Hematopoietic multipotent progenitor cell treated with erythropoietin and hydrocortisone succinate and interleukin-3 and kit ligand, for 17 days (in vitro differentiated cells): Measurements from ENCODE around the gene SSNA1.

Source experiments
- DNase-seq: peaks from one replicate; pipeline ENCODE4 v3.0.0-alpha.2; 2015; ENCODE audit warnings: low spot score

Gene SSNA1

GRCh38 chr9:137184881-137185660 is 3.4 kb upstream of the SSNA1 start:
- DNase-seq: no peak

DNA sequence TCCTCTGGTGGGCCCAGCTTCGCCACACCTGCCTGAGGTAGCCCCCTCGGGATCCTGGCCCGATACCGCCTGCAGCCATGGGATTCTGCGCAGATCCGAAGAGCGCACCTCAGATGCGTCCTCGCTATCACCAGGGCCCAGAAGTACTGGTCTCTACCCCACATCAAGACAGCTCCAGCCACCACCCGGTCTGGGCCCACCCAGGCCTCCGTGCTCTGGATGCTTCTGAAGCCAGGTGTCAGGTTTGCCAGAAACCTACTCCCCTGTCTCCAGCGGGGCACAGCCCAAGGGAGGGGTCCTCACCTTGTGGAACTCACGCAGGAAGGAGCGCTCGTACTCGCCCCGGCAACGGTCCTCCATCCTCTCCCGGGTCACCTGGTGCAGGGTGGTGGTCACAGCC is 2.6 kb upstream of the SSNA1 start:
- no peak for DNase-seq

- DNase-seq: peak; percentile 41
Measured at GRCh38 chr9:137186385-137186784, 2.1 kb upstream of the SSNA1 start.

DNA sequence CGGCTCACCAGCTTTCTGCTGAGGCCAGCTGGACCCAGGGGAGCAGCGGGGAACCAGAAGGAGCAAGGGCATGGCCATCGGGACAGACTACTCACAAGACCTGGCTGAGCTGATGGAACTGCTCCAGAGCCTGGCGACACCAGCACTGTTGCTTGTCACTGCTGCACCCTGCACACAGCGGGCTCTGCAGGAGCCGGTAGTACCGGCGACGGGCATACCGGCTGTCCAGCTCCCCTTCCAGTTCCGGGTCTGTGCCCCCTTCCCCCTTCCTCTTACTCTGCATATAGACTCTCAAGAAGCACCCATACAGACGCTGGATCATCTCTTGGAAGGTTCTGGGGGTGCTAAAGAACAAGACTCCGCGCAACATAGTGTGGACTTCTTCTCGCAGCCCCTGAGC is 1.1 kb upstream of the SSNA1 start:
- no peak for DNase-seq

DNA sequence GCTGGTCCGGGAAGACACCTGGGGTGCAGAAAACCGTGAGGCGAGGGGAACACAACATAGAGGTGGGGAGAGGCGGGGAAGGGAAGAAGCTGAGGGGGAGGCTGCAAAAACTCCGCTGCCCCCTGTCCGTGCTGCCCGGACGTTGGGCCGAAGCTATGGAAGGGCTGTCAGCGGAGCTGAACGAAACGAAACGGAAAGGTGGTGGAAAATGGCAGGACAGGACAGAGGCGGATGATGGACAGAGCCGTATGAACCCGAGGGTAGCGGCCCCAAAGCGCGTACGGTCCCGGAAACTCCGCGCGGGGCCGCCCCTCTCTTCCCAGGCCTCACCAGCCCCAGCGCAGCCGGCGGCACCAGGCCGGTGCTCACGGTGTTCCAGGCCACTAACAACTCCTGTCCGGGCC is 388 bp upstream of the SSNA1 start:
- DNase-seq: no peak

GRCh38 chr9:137189297-137190295 is 1.1 kb downstream of the SSNA1 start:
- no peak for DNase-seq

- no peak for DNase-seq
Measured at GRCh38 chr9:137190315-137190856, 1.9 kb downstream of the SSNA1 start.

DNA sequence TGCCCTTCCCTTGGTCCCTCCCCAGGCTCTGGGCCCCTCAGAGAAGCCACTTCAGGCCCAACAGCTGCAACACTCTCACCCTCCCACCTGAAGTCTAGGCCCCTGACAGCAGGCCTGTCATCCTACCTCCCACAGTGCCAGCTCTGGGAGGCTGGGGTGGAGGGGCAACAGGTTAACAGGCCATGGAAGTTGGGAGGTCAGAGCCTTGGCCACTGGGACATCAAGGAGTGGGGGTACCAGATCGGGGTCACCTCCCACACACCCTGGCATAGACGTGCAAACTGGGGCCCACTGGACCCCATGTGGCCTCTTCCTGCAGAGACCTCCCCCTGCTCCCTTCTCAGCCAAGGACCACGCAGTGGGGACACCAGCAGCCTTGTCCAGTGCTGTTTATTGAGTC is 2.8 kb downstream of the SSNA1 start:
- DNase-seq: no peak

- DNase-seq: no peak
Measured at GRCh38 chr9:137191691-137192447, 3.4 kb downstream of the SSNA1 start.

- no peak for DNase-seq
Measured at GRCh38 chr9:137192448-137192780, 3.9 kb downstream of the SSNA1 start.

DNA sequence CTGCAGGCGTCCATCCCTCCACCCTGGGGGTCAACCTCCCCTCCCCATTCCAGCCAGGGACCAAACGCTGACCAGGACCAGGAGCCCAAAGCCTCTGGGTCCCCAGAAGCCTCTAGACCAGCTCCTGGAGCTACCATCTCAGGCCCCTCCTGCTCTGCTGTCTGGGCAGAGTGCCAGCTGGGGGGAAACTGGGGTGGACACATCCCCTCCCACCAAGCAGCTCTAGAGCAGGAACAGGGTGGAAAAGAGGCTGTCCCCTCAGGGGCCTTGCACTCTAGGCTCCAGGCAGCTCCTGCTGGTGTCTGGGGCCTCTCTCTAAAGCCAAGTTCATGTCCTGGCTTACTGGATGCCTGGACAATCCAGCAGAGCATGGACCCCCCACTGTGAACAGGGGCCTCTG is 4.4 kb downstream of the SSNA1 start:
- no peak for DNase-seq

- DNase-seq: no peak
Measured at GRCh38 chr9:137193771-137194170, 5.3 kb downstream of the SSNA1 start.

DNA sequence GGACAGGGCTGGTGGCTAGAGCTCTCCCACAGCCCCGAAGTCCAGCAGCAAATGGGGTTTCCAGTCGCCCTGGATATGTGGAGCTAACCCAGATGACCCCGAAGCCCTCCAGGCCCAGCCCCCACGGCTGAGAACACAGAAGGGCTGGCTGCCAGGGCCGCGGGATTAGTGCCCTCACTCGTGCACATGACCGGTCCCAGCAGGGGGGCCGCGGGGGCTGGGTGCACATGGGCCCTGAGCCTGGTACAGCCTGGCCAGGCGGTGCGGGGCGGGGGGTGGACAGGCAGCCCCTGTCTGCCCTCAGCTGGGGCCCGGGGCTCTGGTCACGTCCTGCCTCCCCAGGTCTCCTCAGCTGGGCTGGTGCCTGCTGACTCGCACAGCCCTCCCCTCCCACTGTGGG is 5.9 kb downstream of the SSNA1 start:
- no peak for DNase-seq

- no peak for DNase-seq
Measured at GRCh38 chr9:137194909-137195308, 6.4 kb downstream of the SSNA1 start.

GRCh38 chr9:137195525-137196220 is 7.2 kb downstream of the SSNA1 start:
- no peak for DNase-seq

DNA sequence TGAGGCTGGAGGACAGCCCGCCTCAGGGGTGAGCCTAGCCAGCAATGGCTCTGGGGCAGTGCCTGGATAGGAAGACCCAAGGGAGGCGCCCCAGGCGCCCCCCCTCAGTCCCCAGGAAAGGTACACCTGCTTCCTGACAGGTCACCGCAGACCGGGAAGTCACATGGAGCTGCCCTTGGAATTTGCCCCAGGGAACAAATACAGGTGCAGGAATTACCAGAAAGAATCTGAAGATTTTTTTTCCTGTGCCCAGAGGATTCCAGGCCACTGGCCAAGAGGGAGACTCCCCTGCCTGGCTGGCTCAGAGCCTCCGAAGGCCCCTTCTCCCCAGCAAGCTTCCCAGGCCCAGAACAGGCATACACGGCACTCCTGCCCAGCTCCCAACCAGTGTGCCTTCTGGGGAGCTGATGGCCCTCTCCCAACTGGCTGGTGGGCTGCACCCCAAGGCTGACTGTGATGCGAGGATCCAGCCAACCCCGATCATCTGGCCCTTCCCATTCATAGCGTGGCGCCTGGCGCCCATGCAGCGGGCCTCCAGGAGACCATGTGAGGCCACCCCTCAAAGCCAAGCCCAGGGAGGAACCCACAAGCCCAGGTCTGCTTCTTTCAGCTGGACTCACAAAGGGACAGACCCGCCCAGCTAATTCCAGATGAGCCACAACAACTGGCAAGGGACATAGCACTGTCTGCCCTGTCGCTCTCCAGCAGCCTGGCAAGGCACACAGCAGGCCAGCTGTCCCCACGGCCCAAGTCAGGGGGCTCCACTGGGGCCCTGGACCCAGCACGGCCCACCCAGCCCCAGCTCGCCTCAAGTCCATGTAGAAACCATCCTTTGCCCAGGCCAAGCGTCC is 9.8 kb downstream of the SSNA1 start:
- DNase-seq: no peak

GRCh38 chr9:137198902-137199283 is 10.4 kb downstream of the SSNA1 start:
- no peak for DNase-seq

DNA sequence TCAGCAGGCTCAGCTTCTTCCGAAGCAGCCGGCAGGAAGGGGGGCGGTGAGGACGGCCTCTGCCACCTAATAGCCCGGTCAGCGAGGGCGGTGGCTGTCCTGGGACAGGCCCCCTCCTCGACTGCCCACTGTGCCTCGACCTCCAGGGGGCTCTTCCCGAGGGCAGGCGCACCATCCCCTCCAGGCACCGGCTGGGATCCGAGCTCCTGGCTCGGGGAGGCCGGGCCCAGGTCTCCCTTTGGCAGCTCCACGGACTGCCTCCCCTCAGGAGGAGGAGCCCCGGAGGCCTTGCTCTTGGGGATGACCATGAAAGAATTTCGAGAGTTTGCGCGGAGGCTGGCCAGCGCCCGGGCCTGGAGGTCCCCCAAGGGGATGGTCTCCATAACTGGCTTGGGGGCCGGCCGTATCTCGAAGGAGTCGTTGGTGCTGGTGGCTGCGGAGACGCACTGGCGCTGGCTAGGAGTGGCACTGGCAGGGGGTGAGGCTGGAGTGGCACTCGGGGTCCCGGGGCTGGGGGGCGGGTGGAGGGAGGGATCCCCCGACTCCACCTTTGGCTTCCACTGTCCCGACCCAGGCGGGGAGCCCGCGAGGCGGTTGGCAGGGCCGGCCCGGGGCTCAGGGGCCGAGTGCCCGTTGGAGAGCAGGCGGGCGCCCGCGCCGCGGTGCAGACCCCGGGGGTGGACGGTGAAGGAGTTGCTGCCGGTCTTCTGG is 11.1 kb downstream of the SSNA1 start:
- DNase-seq: no peak

DNA sequence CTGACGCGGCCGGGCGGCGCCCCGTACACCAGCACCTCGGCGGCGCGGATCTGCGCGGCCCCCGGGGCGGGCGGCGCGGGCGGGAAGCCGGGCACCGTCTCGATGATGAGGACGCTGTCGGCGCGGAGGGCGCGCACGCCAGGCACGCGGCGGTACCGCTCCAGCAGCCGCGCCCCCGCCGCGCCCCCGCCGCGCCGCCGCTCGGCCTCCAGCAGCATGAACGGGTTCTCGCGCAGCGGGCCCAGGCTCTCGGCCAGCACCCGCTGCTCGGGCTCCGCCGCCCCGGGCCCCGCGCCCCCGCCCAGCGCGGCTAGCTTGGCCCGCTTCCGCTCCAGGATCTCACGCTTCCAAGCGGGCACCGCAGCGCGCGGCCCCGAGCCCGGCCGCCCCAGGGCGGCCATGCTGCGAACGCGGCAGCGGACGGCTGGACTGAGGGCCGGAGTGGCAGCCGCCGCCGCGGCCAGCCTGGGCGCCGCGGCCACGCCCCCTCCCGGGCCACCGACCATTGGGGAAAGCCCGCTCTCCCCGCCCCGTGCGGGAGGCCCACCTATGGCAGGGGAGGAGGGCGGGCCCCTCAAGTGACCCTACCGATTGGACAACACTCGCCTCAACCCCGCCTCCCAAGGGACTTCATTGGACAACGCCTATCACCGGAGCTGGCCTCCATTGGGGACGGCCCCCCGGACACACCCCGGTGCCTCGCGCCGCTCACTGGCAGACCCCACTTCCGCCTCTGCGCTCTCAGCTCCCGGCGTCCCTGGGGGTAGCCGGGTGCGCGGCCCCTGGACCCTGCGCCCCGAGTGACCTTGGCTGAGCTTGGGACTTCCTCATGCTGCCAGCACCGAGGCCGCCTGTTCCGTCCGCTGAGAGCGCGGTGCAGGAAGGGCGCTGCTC is 12.1 kb downstream of the SSNA1 start, which contains the start of gene TPRN:
TPRN (minus strand) TSS at position 431 of the 894 bp plus-strand sequence; CDS start at position 401, 30 bp downstream.
- peak; percentile 99 for DNase-seq
